Measurements from ENCODE around the gene GEMIN8. TPM values are rescaled to one million over a fixed set of nuclear protein-coding genes. Genes with fewer than 3 reads are reported as not detected.

Gene GEMIN8
- total and polyA plus RNA-seq, 4 donors, result 10.9 to 25.7 (median 22.9) TPM

DNA sequence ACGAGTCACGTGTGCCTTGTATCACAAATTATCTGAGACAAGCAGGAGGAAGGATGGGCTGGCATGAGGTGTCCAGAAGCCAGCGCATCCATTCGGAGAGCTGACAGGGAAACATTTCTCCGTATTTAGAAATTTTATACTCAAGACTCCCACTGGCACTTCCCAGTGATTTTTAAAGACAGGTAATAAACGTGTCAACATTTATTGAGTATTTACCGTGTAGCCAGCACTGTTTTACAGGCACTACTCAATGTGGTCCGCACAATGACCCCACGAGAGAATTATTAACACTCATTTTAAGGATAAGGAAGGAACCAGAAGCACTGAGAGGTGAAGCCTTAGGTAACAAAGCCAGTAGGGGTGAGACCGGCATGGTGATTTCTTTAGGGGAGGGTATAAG, 23.2 kb downstream of the GEMIN8 start:
- TF ChIP-seq, protein P1, sequence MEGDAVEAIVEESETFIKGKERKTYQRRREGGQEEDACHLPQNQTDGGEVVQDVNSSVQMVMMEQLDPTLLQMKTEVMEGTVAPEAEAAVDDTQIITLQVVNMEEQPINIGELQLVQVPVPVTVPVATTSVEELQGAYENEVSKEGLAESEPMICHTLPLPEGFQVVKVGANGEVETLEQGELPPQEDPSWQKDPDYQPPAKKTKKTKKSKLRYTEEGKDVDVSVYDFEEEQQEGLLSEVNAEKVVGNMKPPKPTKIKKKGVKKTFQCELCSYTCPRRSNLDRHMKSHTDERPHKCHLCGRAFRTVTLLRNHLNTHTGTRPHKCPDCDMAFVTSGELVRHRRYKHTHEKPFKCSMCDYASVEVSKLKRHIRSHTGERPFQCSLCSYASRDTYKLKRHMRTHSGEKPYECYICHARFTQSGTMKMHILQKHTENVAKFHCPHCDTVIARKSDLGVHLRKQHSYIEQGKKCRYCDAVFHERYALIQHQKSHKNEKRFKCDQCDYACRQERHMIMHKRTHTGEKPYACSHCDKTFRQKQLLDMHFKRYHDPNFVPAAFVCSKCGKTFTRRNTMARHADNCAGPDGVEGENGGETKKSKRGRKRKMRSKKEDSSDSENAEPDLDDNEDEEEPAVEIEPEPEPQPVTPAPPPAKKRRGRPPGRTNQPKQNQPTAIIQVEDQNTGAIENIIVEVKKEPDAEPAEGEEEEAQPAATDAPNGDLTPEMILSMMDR (IDR thresholded peaks at IDR 0.05; ENCODE audit: control extremely low read depth, extremely low read depth), result no peak
- Histone ChIP-seq H3K27me3 (ENCODE audit: control insufficient read depth in 3 of 3, insufficient read depth in 3 of 3, low read length in 2 of 3) (peaks cover 0 to 43% (median 4%) of the 10 kb centered on the region in 3 donors), H3K4me1 (ENCODE audit: control insufficient read depth in 5 of 5, insufficient read depth in 5 of 5, low read length in 5 of 5) (no peaks in the 10 kb centered on the region), H3K9ac (ENCODE audit: insufficient read depth in 1 of 2, low read length in 2 of 2) (no peak overlapping the region), H3K9me3 (ENCODE audit: control insufficient read depth in 4 of 4, insufficient read depth in 3 of 4, low read length in 3 of 4) (peaks cover 0 to 2% (median 0%) of the 10 kb centered on the region in 4 donors), H3K27ac (ENCODE audit: low read depth in 1 of 2, low read length in 1 of 2) (no peak overlapping the region), H3K4me3 (no peak overlapping the region), H3K36me3 (ENCODE audit: control insufficient read depth in 4 of 4, insufficient read depth in 4 of 4, low read length in 4 of 4) (peaks cover 0 to 9% (median 3%) of the 10 kb centered on the region in 4 donors)
- 80 to 91% methylated on average over 10 of the region's 10 CpGs for whole genome bisulfite sequencing, 2 donors
- DNase-seq (no peak), ATAC-seq (ENCODE audit: insufficient read depth, low FRiP score) (no peak)

DNA sequence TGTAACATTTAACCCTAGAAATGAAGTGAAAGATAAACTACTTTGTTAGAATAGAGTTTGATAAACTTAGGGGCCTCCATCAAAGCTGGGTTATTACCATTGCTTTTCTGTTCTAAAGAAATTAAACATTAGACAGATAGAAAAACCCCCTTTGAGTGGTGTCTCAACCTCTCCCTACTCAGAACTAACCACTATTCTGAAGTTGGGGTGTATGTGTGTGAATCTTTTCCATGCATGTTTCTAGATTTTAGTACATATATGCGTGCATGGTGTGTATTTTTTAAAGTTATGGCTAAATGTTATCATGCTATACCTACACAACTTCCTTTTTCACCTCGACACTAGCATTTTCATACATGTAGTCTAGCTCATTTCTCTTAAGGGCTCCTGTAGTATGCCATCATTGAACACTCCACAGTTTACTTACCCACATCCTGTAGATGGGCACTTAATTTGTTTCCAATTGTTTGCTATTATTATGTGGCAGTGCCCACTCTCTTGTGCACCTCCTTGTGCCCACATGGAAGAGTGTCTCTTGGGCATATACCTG, 25.7 kb downstream of the GEMIN8 start:
- TF ChIP-seq, protein P1 (IDR thresholded peaks at IDR 0.05; ENCODE audit: control extremely low read depth, extremely low read depth), result no peak
- DNase-seq (no peak), ATAC-seq (ENCODE audit: insufficient read depth, low FRiP score) (no peak)
- H3K4me1 ChIP-seq (ENCODE audit: control insufficient read depth in 5 of 5, insufficient read depth in 5 of 5, low read length in 5 of 5), result no peaks in the 10 kb centered on the region
- H3K9me3 ChIP-seq (ENCODE audit: control insufficient read depth in 4 of 4, insufficient read depth in 3 of 4, low read length in 3 of 4), result peaks cover 0 to 2% (median 0%) of the 10 kb centered on the region in 4 donors
- peaks cover 0 to 4% (median 3%) of the 10 kb centered on the region in 4 donors for H3K36me3 ChIP-seq (ENCODE audit: control insufficient read depth in 4 of 4, insufficient read depth in 4 of 4, low read length in 4 of 4)
- no peak overlapping the region for H3K4me3 ChIP-seq
- no peak overlapping the region for H3K27ac ChIP-seq (ENCODE audit: low read depth in 1 of 2, low read length in 1 of 2)
- WGBS, 2 donors, result 77 to 93% methylated on average over 2 of the region's 2 CpGs
- no peak overlapping the region for H3K9ac ChIP-seq (ENCODE audit: insufficient read depth in 1 of 2, low read length in 2 of 2)
- peaks cover 0 to 33% (median 4%) of the 10 kb centered on the region in 3 donors for H3K27me3 ChIP-seq (ENCODE audit: control insufficient read depth in 3 of 3, insufficient read depth in 3 of 3, low read length in 2 of 3)

DNA sequence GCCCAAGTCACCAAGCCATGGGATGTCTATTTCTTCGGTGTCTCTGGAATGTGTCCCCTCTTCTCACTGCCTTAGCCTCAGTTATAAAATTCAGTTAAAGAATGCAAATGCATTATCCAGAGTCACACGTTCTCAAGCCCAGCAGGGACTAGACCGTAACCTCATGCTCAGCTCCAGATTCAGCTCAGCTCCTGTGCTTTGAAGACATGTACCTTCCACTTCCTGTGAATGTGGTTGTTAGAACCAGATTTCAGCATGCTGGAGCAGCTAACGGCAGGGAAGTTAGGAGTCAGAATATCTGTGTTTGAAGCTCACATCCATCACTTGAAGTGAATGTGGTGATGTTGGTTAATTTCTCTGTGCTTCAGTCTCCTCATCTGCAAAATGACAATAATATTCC, 26.7 kb downstream of the GEMIN8 start:
- Histone ChIP-seq H3K9me3 (ENCODE audit: control insufficient read depth in 4 of 4, insufficient read depth in 3 of 4, low read length in 3 of 4) (peaks cover 0 to 2% (median 0%) of the 10 kb centered on the region in 4 donors), H3K4me3 (no peak overlapping the region), H3K4me1 (ENCODE audit: control insufficient read depth in 5 of 5, insufficient read depth in 5 of 5, low read length in 5 of 5) (no peaks in the 10 kb centered on the region), H3K27ac (ENCODE audit: low read depth in 1 of 2, low read length in 1 of 2) (no peak overlapping the region), H3K9ac (ENCODE audit: insufficient read depth in 1 of 2, low read length in 2 of 2) (no peak overlapping the region), H3K27me3 (ENCODE audit: control insufficient read depth in 3 of 3, insufficient read depth in 3 of 3, low read length in 2 of 3) (peaks cover 0 to 34% (median 4%) of the 10 kb centered on the region in 3 donors), H3K36me3 (ENCODE audit: control insufficient read depth in 4 of 4, insufficient read depth in 4 of 4, low read length in 4 of 4) (peaks cover 0 to 3% (median 1%) of the 10 kb centered on the region in 4 donors)
- WGBS, 2 donors, result 81 to 95% methylated on average over 4 of the region's 4 CpGs
- DNase-seq (no peak), ATAC-seq (ENCODE audit: insufficient read depth, low FRiP score) (no peak)
- TF ChIP-seq, protein P1 (IDR thresholded peaks at IDR 0.05; ENCODE audit: control extremely low read depth, extremely low read depth), result no peak

DNA sequence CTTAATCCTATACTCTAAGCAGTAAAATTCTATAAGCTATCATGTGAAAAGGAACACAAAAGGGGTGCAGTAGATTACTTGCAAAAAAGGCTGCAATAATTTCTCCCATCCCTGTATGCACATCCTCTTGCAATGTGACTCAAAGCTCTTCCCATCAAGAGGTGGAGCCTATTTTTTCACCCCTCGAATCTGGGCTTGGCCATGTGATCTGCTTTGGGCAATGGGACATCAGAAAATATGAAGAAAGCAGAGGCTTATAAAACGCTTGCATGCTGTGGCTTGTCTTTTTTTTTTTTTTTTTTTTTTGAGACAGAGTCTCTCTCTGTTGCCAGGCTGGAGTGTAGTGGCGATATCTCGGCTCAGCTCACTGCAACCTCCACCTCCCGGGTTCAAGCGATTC, 33.0 kb downstream of the GEMIN8 start:
- TF ChIP-seq, protein P1 (IDR thresholded peaks at IDR 0.05; ENCODE audit: control extremely low read depth, extremely low read depth), result no peak
- no peak for ATAC-seq (ENCODE audit: insufficient read depth, low FRiP score)
- no peak for DNase-seq
- H3K27me3 ChIP-seq (ENCODE audit: control insufficient read depth in 3 of 3, insufficient read depth in 3 of 3, low read length in 2 of 3), result peaks cover 4 to 30% (median 20%) of the 10 kb centered on the region in 3 donors
- H3K4me1 ChIP-seq (ENCODE audit: control insufficient read depth in 5 of 5, insufficient read depth in 5 of 5, low read length in 5 of 5), result no peaks in the 10 kb centered on the region
- peaks cover 0 to 5% (median 0%) of the 10 kb centered on the region in 4 donors for H3K9me3 ChIP-seq (ENCODE audit: control insufficient read depth in 4 of 4, insufficient read depth in 3 of 4, low read length in 3 of 4)
- no peak overlapping the region for H3K4me3 ChIP-seq
- H3K9ac ChIP-seq (ENCODE audit: insufficient read depth in 1 of 2, low read length in 2 of 2), result no peak overlapping the region
- no peak overlapping the region for H3K27ac ChIP-seq (ENCODE audit: low read depth in 1 of 2, low read length in 1 of 2)
- no peaks in the 10 kb centered on the region for H3K36me3 ChIP-seq (ENCODE audit: control insufficient read depth in 4 of 4, insufficient read depth in 4 of 4, low read length in 4 of 4)
- WGBS, 2 donors, result 85 to 94% methylated on average over 6 of the region's 6 CpGs

Data from lung (tissue), 12 donors.